ENCODE results near the gene MYH3.

Gene MYH3

DNA sequence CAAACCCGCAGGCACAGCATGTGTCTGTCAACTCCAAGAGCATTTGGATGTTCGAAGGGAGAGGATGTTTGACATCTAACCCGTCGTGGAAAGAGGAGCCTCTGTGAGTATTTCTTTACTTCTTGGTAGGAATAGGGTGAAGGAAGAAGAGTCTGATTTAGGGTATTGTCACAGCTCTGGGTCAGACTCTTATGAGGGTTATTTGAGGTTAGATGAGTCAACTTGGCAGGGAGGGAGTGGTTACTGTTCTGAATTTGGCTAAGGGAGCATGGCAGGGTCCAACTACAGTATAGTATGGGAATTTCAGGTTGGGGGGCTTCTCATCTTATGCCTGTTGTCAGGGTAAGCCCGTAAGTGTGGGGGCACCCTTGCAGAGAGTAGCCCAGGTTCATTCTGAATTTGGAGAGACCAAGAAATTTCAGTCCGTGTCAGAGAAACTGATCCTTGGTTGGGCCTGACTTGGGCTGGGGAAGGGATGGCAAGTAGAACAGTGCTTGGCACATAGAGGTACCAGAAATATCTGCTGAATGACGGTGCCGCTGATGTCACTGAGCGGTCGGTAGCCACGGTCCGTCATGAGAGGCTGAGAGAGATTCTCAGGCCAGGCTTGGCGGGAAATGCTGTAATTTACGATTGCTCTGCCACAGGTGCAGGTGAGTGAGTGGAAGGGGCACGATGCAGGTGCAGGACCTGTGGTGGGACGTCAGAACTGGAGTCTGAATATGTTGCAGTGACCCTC lies 43.2 kb downstream of the MYH3 start:
- DNase-seq (ENCODE audit: low read depth), result no peak

GRCh38 chr17:10612957-10613744 lies 44.0 kb downstream of the MYH3 start:
- DNase-seq (ENCODE audit: low read depth), result no peak

GRCh38 chr17:10610884-10611283 lies 46.2 kb downstream of the MYH3 start:
- DNase-seq (ENCODE audit: low read depth), result no peak

DNA sequence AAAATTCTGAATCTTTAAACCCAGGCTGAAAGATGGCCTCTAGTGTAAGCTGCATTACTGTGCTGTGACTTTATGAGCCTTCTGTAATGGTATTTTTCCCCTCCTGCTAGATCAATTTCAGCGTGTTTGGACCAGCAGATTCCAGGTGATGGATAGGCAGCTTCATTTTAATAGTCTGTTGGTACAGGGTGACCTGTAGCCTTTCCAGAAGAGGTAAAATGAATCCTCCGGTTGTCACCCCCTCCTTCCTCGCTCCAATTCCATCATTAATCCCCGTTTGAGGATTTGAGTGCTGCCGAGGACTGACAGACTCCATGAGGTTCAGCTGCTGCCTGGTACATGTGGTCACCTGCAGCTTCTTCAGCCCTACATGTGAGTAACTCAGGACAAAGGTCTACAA lies 48.9 kb downstream of the MYH3 start:
- DNase-seq (ENCODE audit: low read depth), result no peak

GRCh38 chr17:10606110-10606509 lies 51.0 kb downstream of the MYH3 start:
- DNase-seq (ENCODE audit: low read depth), result no peak

DNA sequence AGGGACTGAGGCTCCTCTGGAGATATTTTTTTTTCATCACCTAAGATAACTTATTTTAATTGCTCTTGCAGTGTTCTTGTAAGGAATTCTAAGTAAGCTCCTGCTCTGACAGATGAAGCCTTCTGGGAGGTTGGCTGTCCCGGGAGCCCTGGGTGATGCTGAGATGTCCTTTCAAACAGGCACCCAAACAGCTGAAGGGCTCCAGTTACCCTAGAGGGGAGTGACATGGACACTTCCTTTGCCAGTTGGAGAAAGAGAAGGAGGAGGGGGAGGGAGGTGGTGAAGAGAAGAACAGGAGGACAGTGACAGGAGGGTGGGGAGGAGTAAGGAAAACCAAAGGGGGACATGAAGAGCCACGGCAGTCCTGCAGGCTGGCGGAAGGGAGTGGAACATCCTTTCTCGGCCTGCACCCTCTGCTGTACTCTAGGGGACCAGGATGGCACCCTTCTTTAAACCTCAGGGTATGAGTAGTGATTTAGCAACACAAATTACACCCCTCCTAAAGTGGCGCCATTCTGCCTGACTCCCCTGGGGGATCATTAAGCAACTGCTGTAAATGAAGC lies 51.8 kb downstream of the MYH3 start:
- no peak for DNase-seq (ENCODE audit: low read depth)

- no peak for DNase-seq (ENCODE audit: low read depth)
Observed at GRCh38 chr17:10604521-10604920, 52.6 kb downstream of the MYH3 start.

DNA sequence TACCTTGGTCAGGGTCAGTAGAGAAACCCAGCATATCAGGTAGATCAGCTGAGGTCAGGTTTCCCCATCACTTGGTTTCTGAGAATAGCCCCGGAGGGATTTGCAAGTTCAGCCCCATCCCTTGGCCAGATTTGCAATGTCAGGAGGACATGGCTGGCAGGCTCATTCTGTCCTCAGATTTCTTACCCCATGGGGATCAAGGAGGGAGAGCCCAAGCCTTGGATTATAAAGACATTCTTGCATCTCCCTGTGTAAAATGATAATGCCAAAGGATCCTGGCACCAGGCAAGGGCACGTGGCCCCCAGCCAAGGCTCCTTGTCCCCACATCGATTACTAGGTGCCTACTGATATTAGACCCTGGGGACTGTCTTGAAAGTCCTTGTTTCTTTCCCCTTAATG lies 53.2 kb downstream of the MYH3 start:
- DNase-seq (ENCODE audit: low read depth), result no peak

DNA sequence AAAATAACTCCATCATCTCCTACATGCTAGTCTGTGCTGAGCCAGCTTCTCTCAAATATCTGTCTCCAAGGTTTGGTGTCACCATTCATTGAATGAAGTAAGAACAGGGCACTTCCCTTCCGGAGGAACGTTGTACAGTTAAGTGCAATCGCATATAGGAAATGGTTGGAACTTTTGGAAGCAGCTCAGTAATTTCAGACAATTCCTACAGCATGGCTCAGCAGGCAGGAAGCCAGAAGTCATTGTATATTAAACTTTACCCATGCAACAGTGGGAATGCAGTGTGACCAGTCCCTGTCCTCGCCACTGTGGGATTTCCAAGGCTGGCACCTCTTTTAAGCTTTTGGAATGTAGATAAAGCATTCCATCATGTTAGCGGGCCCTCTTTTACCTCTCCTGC lies 56.5 kb downstream of the MYH3 start:
- DNase-seq (ENCODE audit: low read depth), result no peak

DNA sequence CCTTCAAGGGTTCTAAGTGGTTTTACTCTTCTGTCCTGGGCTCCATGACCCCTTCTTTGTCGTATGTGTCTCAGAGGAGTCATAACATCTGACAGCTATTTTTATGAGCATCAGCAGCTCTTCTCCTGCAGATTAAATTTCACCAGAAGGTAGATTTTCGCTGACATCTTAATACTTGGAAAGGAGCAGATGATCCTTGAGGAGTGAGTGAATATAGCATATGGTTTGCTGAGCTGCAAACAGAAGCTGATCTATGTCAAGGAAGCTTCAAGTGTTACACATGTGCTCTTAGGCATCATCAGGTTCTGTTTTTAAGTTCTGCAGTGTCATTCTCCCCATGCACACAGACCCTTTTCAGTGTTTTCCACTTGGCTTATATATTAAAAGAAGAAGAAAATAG lies 58.5 kb downstream of the MYH3 start:
- no peak for DNase-seq (ENCODE audit: low read depth)

GRCh38 chr17:10589553-10590145 lies 67.5 kb downstream of the MYH3 start:
- DNase-seq (ENCODE audit: low read depth), result no peak

GRCh38 chr17:10585529-10585928 lies 71.6 kb downstream of the MYH3 start:
- DNase-seq (ENCODE audit: low read depth), result no peak

DNA sequence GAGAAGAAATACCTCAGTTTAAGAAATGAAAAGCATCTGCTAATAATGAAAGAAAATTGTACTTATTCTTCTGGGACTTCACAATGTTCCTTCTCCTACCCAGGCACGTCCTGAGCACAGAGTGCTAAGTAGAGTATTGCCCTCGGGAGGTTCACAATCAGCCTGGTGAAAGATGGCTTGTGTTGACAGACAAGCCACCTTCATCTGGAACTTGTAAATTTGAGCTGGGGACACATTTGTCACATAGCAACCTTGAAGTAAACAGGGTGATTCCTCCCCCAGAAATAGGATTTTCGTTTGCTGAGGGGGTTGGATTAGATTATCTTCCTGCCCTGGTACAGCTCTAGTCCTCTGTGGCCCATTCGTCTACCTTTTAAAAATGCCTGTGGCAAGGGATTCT lies 73.3 kb downstream of the MYH3 start:
- no peak for DNase-seq (ENCODE audit: low read depth)

GRCh38 chr17:10579270-10579669 lies 77.8 kb downstream of the MYH3 start:
- no peak for DNase-seq (ENCODE audit: low read depth)

All from stimulated activated CD8-positive, alpha-beta memory T cell treated with anti-CD3 and anti-CD28 coated beads, Interleukin-12 subunit alpha, Interleukin-12 subunit beta, amount 100 ng/mL, for 4 hours (primary cell).